ENCODE results near the gene HK1.

HK1 gene

DNA sequence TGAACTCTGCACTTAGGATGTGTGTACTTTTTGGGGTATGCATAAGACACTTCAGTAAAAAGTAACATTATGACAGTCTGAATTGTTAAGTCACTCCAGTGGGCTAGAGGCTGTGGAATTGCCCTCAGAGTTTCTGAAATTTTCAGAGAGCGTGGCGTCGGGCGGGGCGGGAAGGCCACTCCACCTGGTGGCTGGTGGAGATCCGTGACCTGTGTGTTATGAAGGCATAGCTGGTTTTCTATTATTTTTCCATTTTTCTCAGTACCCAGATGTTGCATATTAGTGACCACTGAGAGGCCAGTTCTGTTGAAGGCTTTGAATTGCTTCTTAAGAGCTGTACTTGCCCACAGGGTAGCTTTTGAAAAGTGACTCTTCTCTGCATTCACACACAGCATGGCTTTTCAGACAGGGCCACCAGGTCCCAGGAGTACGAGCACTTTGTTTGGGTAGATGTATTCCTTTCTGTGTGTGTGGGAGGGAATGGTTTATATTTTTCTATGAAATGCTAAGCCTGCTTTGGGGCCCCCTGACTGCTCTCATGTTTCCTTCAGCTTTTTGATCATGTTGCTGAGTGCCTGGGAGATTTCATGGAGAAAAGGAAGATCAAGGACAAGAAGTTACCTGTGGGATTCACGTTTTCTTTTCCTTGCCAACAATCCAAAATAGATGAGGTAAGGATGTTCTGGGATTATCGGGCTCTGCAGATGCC, 86.1 kb downstream of the HK1 start:
- DNase-seq (ENCODE audit: low read depth): peak; percentile 44
- no peak overlapping the region for H3K4me3 ChIP-seq (ENCODE audit: low read length)
- no peaks in the 10 kb centered on the region for H3K9me3 ChIP-seq (ENCODE audit: control insufficient read depth, low read length)
- no peaks in the 10 kb centered on the region for H3K27me3 ChIP-seq (replicated peaks; ENCODE audit: control insufficient read depth, insufficient read depth, low read length)
- peaks cover 47% of the 10 kb centered on the region for H3K36me3 ChIP-seq (ENCODE audit: control insufficient read depth, insufficient read depth, low read length, severe bottlenecking)
- no peak overlapping the region for H3K9ac ChIP-seq (ENCODE audit: low read length)
- H3K4me1 ChIP-seq (ENCODE audit: control insufficient read depth, insufficient read depth, low read length): peaks cover 39% of the 10 kb centered on the region

DNA sequence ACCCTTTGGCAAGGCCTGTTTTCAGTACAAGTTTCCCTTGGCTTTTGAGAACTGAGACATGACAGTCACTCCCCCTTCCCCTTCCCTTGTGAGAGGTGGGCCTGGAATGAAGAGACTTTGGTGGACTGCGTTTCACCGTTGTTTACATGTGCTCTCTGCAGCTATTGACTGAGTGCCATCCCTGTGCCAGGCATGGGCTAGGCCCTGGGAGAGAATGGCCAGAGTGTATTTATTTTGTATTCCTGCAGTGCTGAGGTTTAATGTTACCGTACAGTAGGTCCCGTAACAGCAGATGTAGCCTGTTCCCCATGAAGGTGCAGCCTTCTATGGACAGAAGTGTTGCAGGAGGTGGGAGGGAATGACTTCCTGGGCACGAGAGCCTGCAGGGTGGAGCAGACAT, 88.4 kb downstream of the HK1 start:
- Histone ChIP-seq H3K4me3 (ENCODE audit: low read length) (no peak overlapping the region), H3K36me3 (ENCODE audit: control insufficient read depth, insufficient read depth, low read length, severe bottlenecking) (peaks cover 58% of the 10 kb centered on the region), H3K27me3 (replicated peaks; ENCODE audit: control insufficient read depth, insufficient read depth, low read length) (no peaks in the 10 kb centered on the region), H3K9ac (ENCODE audit: low read length) (no peak overlapping the region), H3K9me3 (ENCODE audit: control insufficient read depth, low read length) (no peaks in the 10 kb centered on the region), H3K4me1 (ENCODE audit: control insufficient read depth, insufficient read depth, low read length) (peaks cover 19% of the 10 kb centered on the region)
- DNase-seq (ENCODE audit: low read depth): no peak

DNA sequence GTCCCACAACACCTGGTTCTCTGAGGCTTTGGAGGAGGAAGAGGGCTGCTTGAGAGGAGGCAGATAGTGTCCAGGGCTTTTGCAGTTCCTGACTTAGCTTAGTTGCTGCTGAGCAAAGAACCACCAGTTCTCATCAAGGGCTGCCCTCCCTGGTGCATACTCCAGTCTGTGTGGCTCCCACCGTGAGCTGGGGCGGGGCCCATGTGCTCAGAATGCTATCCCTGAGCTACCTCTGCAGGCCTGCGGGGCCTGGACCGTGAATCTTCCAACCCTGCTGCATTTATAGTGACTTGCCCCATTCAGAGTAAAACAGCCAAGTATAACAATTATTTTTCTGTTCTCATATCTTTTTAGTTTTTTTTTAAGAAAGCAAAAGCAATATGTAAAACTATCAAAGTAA, 89.2 kb downstream of the HK1 start:
- Histone ChIP-seq H3K27me3 (replicated peaks; ENCODE audit: control insufficient read depth, insufficient read depth, low read length) (no peaks in the 10 kb centered on the region), H3K4me3 (ENCODE audit: low read length) (no peak overlapping the region), H3K9me3 (ENCODE audit: control insufficient read depth, low read length) (no peaks in the 10 kb centered on the region), H3K36me3 (ENCODE audit: control insufficient read depth, insufficient read depth, low read length, severe bottlenecking) (peaks cover 58% of the 10 kb centered on the region), H3K9ac (ENCODE audit: low read length) (no peak overlapping the region), H3K4me1 (ENCODE audit: control insufficient read depth, insufficient read depth, low read length) (peaks cover 19% of the 10 kb centered on the region)
- no peak for DNase-seq (ENCODE audit: low read depth)

DNA sequence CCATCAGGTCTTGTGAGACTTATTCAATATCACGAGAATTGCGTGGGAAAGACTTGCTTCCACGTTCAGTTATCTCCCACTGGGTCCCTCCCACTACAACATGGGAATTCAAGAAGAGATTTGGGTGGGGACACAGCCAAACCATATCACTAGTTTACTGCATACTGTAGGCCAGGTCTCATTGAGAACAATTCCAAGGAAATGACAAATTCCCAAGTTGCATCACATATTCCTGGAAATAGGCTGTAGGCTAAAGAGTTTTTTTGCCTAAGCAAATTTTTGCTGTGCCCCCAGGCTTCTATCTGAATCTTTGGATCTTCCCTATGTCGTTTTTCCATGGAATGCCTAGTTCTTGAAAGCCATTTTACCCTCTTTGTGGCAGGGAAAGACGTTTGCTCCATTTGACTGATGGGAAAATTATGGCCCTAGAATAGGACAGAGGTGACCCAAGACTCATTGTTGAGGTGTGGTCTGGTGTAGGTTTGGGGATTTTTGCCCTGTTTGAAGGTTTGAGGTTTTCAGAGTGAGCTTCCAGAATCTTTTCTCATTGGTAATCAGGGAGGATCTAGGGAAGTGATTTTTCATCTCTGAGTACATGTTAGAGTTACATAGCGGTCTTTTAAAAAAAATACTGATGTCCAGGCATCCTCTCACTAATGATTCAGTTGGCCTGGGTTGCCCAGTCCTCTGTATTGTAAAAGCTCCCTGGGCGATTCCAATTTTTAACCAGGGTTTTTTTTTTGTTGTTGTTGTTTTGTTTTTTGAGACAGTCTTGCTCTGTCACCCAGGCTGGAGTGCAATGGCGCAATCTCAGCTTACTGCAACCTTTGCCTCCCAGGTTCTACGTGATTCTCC, 94.1 kb downstream of the HK1 start:
- H3K9ac ChIP-seq (ENCODE audit: low read length): no peak overlapping the region
- DNase-seq (ENCODE audit: low read depth): no peak
- peaks cover 32% of the 10 kb centered on the region for H3K4me1 ChIP-seq (ENCODE audit: control insufficient read depth, insufficient read depth, low read length)
- no peak overlapping the region for H3K4me3 ChIP-seq (ENCODE audit: low read length)
- no peaks in the 10 kb centered on the region for H3K9me3 ChIP-seq (ENCODE audit: control insufficient read depth, low read length)
- H3K36me3 ChIP-seq (ENCODE audit: control insufficient read depth, insufficient read depth, low read length, severe bottlenecking): peaks cover 50% of the 10 kb centered on the region
- H3K27me3 ChIP-seq (replicated peaks; ENCODE audit: control insufficient read depth, insufficient read depth, low read length): no peaks in the 10 kb centered on the region

DNA sequence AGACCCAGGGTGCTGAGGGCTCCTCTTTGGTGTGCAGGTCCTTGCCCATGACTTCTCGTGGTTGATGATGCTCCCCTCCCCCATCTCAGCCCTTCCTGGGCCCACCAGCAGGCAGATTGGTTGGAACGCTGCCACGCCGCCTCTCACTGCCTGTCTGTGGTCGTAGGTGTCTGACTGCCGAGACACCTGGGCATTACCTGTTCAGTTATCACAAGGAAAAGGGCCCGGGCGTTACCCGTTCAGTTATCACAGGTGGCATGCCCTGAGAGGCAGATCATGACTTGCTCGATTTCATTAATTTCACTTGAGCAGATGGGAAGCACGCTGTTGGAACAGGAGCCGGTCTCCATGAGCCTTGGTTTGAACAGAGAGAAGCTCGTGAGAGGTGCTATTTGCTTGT, 95.9 kb downstream of the HK1 start:
- Histone ChIP-seq H3K9ac (ENCODE audit: low read length) (no peak overlapping the region), H3K27me3 (replicated peaks; ENCODE audit: control insufficient read depth, insufficient read depth, low read length) (no peaks in the 10 kb centered on the region), H3K4me1 (ENCODE audit: control insufficient read depth, insufficient read depth, low read length) (peaks cover 32% of the 10 kb centered on the region), H3K4me3 (ENCODE audit: low read length) (no peak overlapping the region), H3K36me3 (ENCODE audit: control insufficient read depth, insufficient read depth, low read length, severe bottlenecking) (peaks cover 51% of the 10 kb centered on the region), H3K9me3 (ENCODE audit: control insufficient read depth, low read length) (no peaks in the 10 kb centered on the region)
- no peak for DNase-seq (ENCODE audit: low read depth)

DNA sequence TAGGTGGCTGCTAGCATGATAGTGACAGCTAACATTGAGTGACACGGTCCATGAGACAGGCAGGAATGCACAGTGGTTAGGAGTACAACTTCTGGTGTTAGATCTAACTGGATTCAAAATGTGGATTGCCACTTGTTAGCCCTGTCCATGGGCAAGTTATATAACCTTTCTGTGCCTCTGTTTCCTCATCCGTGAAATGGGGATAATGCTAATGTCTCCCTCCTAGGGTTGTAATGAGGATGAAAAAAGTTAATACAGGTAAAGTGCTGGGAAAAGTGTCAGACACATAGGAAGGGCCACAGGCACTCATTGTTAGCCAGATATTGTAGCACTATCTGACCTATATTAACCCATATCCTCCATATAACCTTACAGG, 96.6 kb downstream of the HK1 start:
- no peak for DNase-seq (ENCODE audit: low read depth)
- Histone ChIP-seq H3K9me3 (ENCODE audit: control insufficient read depth, low read length) (no peaks in the 10 kb centered on the region), H3K4me3 (ENCODE audit: low read length) (no peak overlapping the region), H3K9ac (ENCODE audit: low read length) (peak overlapping the region; percentile 19), H3K4me1 (ENCODE audit: control insufficient read depth, insufficient read depth, low read length) (peaks cover 32% of the 10 kb centered on the region), H3K27me3 (replicated peaks; ENCODE audit: control insufficient read depth, insufficient read depth, low read length) (no peaks in the 10 kb centered on the region), H3K36me3 (ENCODE audit: control insufficient read depth, insufficient read depth, low read length, severe bottlenecking) (peaks cover 51% of the 10 kb centered on the region)

DNA sequence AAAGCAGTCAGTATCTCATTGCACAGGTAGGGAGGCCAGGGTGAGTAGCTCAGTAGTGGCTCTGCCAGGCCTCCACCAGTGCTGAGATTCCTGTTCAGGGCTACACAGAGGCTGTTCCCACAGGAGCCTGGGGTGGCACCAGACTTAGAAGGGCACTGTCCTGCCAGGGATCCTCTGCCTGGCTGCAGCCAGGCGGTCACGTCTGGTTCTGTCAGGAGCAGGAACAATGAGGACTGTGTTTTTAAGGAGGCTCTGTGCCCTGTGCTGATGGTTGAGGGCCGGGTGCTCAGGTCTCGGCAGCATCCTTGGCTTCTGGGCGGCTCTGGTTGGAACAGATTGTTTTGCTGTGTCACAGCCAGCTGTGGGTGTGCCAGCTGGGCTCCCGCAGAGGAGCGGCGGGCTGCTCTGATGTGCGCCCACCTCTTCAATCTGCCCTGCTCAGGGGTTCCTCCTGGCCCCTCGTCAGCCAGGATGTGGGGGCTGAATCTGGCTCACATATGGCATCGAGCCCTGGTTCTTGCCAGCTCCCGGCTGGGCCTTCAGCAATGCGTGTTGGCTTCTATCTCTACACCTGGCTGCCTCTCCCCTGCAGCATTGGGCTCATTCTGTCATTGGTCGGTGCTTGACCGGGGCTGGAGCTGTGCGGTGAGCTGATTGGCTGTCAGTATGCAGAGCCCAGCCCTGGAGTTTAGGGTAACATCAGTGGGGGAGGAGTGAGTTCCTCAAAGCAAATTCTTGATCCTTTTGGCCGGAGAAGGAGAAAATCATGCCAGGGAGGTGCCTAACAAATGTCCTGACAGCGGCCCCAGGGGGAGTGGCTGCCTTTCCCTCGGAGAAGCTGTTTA, 97.2 kb downstream of the HK1 start:
- H3K4me3 ChIP-seq (ENCODE audit: low read length): no peak overlapping the region
- H3K27me3 ChIP-seq (replicated peaks; ENCODE audit: control insufficient read depth, insufficient read depth, low read length): no peaks in the 10 kb centered on the region
- no peak for DNase-seq (ENCODE audit: low read depth)
- peaks cover 32% of the 10 kb centered on the region for H3K4me1 ChIP-seq (ENCODE audit: control insufficient read depth, insufficient read depth, low read length)
- H3K9ac ChIP-seq (ENCODE audit: low read length): peak overlapping the region; percentile 19
- H3K9me3 ChIP-seq (ENCODE audit: control insufficient read depth, low read length): no peaks in the 10 kb centered on the region
- H3K36me3 ChIP-seq (ENCODE audit: control insufficient read depth, insufficient read depth, low read length, severe bottlenecking): peaks cover 51% of the 10 kb centered on the region

DNA sequence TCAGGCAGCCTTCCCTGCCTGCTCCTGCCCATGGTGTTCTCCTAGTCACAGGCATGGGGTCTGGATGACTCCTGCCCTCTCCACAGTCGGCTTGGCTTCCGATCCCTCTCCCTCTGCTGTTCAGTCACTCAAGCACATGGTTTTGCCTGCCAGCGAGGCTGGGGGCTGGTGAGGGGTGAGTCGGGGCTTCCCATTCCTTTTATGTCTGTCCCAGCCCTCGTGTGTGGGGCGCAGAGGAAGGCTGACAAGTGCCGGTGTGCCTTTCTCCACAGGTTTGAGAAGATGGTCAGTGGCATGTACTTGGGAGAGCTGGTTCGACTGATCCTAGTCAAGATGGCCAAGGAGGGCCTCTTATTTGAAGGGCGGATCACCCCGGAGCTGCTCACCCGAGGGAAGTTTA, 98.4 kb downstream of the HK1 start:
- H3K4me3 ChIP-seq (ENCODE audit: low read length): no peak overlapping the region
- H3K36me3 ChIP-seq (ENCODE audit: control insufficient read depth, insufficient read depth, low read length, severe bottlenecking): peaks cover 52% of the 10 kb centered on the region
- no peaks in the 10 kb centered on the region for H3K27me3 ChIP-seq (replicated peaks; ENCODE audit: control insufficient read depth, insufficient read depth, low read length)
- peaks cover 30% of the 10 kb centered on the region for H3K4me1 ChIP-seq (ENCODE audit: control insufficient read depth, insufficient read depth, low read length)
- no peak for DNase-seq (ENCODE audit: low read depth)
- no peak overlapping the region for H3K9ac ChIP-seq (ENCODE audit: low read length)
- H3K9me3 ChIP-seq (ENCODE audit: control insufficient read depth, low read length): no peaks in the 10 kb centered on the region

DNA sequence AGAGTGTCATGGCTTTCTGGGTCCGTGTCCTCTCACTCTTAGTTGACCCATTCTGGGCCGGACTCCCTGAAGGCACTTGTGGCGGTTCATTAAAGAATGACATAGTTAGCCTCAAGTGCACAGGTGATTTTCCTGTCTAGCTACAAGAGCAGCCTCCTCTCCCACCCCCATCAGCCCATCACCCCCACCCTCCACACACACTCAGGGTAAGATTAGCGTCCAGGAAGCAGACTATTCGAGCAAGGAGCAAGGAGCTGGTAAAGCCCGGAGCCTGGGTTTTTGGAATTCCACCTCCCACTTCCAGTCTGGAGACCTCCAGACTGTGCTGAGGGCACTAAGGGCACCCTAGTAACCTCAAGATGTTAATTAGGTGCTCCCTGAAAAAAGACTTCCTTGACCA, 98.9 kb downstream of the HK1 start:
- Histone ChIP-seq H3K4me3 (ENCODE audit: low read length) (no peak overlapping the region), H3K9me3 (ENCODE audit: control insufficient read depth, low read length) (no peaks in the 10 kb centered on the region), H3K9ac (ENCODE audit: low read length) (no peak overlapping the region), H3K27me3 (replicated peaks; ENCODE audit: control insufficient read depth, insufficient read depth, low read length) (no peaks in the 10 kb centered on the region), H3K4me1 (ENCODE audit: control insufficient read depth, insufficient read depth, low read length) (peaks cover 25% of the 10 kb centered on the region), H3K36me3 (ENCODE audit: control insufficient read depth, insufficient read depth, low read length, severe bottlenecking) (peaks cover 52% of the 10 kb centered on the region)
- DNase-seq (ENCODE audit: low read depth): no peak

DNA sequence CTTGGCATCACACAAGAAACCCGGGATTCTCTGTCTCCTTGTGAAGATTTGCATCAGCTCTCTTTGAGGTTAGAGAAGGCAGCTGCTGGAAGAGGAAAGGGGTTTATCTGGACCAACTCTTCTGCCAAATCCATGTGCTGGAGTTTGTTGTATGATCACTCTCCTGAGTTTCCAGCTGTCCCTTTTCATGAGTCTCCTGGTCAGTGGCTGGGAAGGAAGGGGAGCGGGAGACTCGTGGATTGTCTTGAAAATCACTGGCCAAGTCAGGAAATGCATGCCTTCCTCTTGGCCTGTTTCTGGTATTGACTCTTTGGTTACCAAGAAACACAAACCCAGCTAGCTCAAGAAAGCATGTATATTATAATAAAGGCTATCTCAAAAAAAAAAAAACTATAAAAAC, 99.6 kb downstream of the HK1 start:
- H3K36me3 ChIP-seq (ENCODE audit: control insufficient read depth, insufficient read depth, low read length, severe bottlenecking): peaks cover 52% of the 10 kb centered on the region
- DNase-seq (ENCODE audit: low read depth): no peak
- peaks cover 24% of the 10 kb centered on the region for H3K4me1 ChIP-seq (ENCODE audit: control insufficient read depth, insufficient read depth, low read length)
- H3K27me3 ChIP-seq (replicated peaks; ENCODE audit: control insufficient read depth, insufficient read depth, low read length): no peaks in the 10 kb centered on the region
- no peaks in the 10 kb centered on the region for H3K9me3 ChIP-seq (ENCODE audit: control insufficient read depth, low read length)
- no peak overlapping the region for H3K9ac ChIP-seq (ENCODE audit: low read length)
- H3K4me3 ChIP-seq (ENCODE audit: low read length): no peak overlapping the region

DNA sequence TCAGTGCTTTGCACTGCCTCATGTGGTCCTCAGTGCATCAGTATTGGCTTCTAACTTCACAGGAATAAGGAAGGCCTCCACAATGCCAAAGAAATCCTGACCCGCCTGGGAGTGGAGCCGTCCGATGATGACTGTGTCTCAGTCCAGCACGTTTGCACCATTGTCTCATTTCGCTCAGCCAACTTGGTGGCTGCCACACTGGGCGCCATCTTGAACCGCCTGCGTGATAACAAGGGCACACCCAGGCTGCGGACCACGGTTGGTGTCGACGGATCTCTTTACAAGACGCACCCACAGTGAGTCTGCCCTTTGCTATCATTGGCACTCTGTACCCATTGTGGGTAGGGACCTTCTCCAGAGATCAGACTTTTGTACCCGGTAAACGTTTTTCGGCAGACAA, 101.5 kb downstream of the HK1 start:
- Histone ChIP-seq H3K9me3 (ENCODE audit: control insufficient read depth, low read length) (no peaks in the 10 kb centered on the region), H3K9ac (ENCODE audit: low read length) (no peak overlapping the region), H3K36me3 (ENCODE audit: control insufficient read depth, insufficient read depth, low read length, severe bottlenecking) (peaks cover 48% of the 10 kb centered on the region), H3K4me1 (ENCODE audit: control insufficient read depth, insufficient read depth, low read length) (peaks cover 39% of the 10 kb centered on the region), H3K27me3 (replicated peaks; ENCODE audit: control insufficient read depth, insufficient read depth, low read length) (no peaks in the 10 kb centered on the region), H3K4me3 (ENCODE audit: low read length) (no peak overlapping the region)
- no peak for DNase-seq (ENCODE audit: low read depth)
